ENCODE measurements around the gene TMEM214.

The TMEM214 gene

DNA sequence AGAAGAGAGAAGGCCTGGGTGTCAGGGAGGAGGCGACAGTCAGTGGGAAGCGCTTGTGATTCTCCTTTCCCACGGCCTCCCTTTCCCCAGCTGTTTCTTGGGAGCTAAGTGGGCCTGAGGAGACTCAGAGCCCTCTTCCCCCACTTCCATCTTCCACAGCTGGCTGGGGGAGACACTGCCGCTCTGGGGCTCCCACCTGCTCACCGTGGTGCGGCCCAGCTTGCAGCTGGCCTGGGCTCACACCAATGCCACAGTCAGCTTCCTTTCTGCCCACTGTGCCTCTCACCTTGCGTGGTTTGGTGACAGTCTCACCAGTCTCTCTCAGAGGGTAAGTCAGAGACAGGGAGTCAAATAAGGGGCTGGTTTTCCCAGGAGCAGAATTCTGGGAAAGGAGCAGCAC is 7.1 kb downstream of the TMEM214 start:
- no peaks in the 10 kb centered on the region for H3K9me3 Mint-ChIP-seq
- H3K36me3 Mint-ChIP-seq (ENCODE audit: low read depth), result peaks cover 58% of the 10 kb centered on the region
- H3K4me1 Mint-ChIP-seq (ENCODE audit: low read depth), result peaks cover 10% of the 10 kb centered on the region
- H3K27ac Mint-ChIP-seq, result no peak overlapping the region
- H3K27me3 Mint-ChIP-seq (ENCODE audit: low read depth), result no peaks in the 10 kb centered on the region
- no peak overlapping the region for H3K4me3 Mint-ChIP-seq

DNA sequence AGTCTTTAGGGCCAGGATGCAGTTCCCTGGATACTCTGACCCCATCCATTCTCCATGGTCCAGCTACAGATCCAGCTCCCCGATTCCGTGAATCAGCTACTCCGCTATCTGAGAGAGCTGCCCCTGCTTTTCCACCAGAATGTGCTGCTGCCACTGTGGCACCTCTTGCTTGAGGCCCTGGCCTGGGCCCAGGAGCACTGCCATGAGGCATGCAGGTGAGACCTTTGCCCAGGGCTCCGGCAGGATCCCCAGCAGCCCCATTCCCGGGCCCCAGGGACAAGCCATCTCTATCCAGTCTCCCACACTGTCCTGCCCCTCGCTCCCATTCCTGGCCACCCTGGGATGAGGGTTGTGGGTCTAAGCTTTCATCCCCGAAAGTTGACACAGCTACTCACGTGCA is 7.5 kb downstream of the TMEM214 start:
- peak overlapping the region; percentile 22 for H3K27ac Mint-ChIP-seq

DNA sequence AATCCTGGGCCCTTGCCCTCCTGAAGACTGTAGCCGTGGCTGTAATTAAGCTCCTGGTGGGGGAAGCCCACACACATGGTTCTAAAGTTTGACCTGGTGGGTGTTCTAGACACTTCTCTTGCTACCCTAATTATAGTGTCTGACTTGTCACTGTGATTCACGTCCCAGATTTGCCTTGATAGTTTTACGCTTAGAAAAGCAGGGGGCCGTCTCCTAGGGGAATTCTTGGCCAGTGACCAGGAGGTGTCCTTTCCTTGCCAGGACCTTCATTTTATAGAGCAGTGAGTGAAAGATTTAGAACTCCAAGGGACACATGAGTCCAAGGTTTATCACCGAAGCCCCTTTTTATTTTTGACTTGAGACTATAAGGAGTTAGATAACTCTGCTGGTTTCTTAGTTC is 9.0 kb downstream of the TMEM214 start:
- Mint-ChIP-seq H3K36me3 (ENCODE audit: low read depth) (peaks cover 42% of the 10 kb centered on the region), H3K27ac (no peak overlapping the region), H3K4me1 (ENCODE audit: low read depth) (peaks cover 4% of the 10 kb centered on the region), H3K9me3 (no peaks in the 10 kb centered on the region), H3K27me3 (ENCODE audit: low read depth) (no peaks in the 10 kb centered on the region), H3K4me3 (no peak overlapping the region)

More for the DNA sequence above, 7.5 kb downstream of the TMEM214 start:
- Mint-ChIP-seq H3K36me3 (ENCODE audit: low read depth) (peaks cover 54% of the 10 kb centered on the region), H3K27me3 (ENCODE audit: low read depth) (no peaks in the 10 kb centered on the region), H3K4me3 (no peak overlapping the region), H3K4me1 (ENCODE audit: low read depth) (peaks cover 7% of the 10 kb centered on the region), H3K9me3 (no peaks in the 10 kb centered on the region)

DNA sequence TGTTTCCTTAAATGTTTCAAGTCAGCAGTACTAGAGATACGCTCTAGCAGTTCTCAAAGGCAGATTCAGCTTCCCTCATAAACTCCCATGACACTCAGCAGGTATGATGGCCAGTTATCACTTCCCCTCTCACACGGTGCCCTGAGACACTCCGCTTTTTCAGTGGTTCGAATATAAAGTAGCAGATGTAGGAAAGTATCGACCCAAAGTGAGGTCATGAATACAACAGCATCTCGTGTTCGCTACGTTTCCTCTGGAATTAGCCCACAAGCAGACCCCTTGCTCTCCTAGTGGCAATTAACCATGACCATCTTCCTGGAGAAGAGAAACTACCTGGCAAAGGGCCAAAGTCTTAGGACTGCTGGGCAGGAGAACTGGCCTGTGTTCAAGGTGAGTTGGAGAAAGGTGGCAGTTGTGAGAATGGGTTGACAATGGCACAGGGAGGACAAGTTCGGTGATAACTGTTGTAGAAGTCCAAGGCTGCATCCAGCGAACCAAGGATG is 9.4 kb downstream of the TMEM214 start:
- Mint-ChIP-seq H3K4me3 (no peak overlapping the region), H3K9me3 (no peaks in the 10 kb centered on the region), H3K27me3 (ENCODE audit: low read depth) (no peaks in the 10 kb centered on the region), H3K27ac (no peak overlapping the region), H3K4me1 (ENCODE audit: low read depth) (peaks cover 3% of the 10 kb centered on the region), H3K36me3 (ENCODE audit: low read depth) (peaks cover 38% of the 10 kb centered on the region)

DNA sequence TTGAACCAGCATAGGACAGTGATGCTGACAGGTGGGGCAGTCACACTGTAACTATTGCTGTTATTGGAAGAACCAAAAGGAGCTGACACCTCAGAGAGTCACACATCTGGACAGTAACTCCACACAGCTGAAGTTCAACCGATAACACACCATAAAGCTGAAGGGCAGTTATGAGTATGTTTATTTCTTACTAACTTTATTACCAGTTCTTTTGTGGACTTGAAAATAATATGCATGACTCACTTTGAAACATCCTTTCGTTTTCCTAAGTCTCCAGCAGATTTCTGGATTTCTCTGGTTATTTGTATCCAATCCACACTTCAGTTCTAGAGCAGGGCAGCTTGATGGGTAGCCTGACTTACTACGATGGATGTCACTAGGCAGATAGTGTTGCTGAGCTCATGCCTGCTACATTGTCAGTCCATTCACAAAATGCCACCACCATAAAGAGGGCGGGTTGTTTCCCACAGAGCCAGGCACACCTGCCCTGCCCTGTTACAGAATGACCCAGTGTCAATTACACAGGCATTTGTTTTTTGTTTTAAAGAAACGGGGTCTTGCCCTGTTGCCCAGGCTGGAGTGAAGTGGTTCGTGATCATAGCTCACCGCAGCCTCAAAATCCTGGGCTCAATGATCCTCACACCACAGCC is 10.3 kb downstream of the TMEM214 start:
- no peak overlapping the region for H3K4me3 Mint-ChIP-seq
- peaks cover 32% of the 10 kb centered on the region for H3K36me3 Mint-ChIP-seq (ENCODE audit: low read depth)
- no peak overlapping the region for H3K27ac Mint-ChIP-seq
- H3K27me3 Mint-ChIP-seq (ENCODE audit: low read depth), result no peaks in the 10 kb centered on the region
- H3K4me1 Mint-ChIP-seq (ENCODE audit: low read depth), result peaks cover 7% of the 10 kb centered on the region
- no peaks in the 10 kb centered on the region for H3K9me3 Mint-ChIP-seq

DNA sequence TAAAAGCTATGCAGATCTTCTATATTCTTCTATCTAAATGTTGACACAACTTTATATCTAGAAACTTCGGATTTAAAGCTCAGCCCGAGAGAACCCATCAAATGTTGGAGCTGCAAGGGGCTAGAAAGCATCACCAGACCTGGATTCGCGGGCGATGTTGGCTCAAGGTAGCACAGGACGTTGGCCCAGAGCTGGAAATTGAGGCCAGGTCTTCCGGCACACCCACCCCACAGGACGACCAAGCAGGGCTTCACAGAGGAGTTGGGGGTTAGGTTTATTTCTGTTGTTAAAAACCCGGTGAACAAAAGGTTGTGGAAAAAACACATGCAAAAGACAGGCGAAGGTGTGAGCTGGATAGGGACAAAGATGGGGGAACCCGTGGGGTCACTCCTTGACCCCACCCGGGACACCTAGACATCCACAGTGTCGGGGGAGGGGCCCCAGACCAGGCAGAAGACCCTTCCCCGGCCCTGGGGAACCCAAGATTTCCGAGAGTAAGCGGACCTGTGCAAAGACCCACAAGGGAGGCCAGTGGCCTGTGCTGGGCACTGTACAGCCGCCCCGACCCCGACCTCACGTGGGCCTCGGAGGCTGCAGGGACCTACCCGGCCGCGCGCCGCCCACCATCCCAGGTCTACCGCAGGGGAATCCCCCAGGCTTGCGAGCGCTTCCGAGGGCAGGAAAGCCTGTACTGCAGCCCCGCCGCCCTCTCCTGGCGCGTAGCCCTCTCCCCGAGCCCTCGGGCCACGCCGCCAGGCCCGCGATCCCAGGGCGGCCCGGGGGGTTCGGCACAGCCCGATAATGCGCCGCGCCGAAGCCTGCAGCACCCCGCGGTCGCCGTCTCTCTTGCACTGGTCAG is 16.9 kb downstream of the TMEM214 start:
- H3K27ac Mint-ChIP-seq, result peak overlapping the region; percentile 99
- H3K4me1 Mint-ChIP-seq (ENCODE audit: low read depth), result peaks cover 25% of the 10 kb centered on the region
- H3K36me3 Mint-ChIP-seq (ENCODE audit: low read depth), result peaks cover 16% of the 10 kb centered on the region
- H3K4me3 Mint-ChIP-seq, result peak overlapping the region; percentile 88
- H3K27me3 Mint-ChIP-seq (ENCODE audit: low read depth), result peaks cover 11% of the 10 kb centered on the region
- peaks cover 3% of the 10 kb centered on the region for H3K9me3 Mint-ChIP-seq

DNA sequence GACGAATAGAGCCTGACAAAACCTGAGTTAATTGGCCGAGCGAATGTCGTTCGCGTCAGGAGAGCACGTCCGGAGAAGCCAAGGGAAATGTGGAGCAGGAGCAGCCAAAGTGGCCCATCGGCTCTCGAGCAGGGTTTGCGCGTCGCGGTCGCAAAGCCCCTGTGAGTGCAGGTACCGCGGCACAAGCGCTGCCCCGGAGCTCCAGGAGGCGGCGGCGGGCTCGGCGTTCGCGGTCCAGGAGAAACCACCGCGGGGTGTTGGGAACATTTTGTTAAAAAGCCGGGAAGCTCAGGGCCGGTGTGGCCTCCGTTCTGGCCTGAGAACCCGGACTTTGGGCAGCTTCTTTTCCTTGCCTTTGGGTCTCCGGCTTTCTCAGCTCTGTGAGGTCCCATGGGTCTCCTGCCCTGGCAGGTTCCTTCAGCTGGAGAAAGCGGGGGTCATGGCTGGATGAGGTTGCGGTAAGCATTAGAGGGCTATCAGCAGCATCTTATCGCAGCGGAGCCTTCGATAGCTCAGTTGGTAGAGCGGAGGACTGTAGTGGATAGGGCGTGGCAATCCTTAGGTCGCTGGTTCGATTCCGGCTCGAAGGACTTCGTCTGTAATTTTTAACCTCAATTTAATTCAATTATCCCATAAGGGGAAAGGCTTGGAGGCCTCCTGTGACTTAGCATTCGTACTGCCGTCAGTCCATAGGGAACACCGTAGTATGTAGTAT is 17.7 kb downstream of the TMEM214 start:
- Mint-ChIP-seq H3K4me3 (peak overlapping the region; percentile 88), H3K4me1 (ENCODE audit: low read depth) (peaks cover 25% of the 10 kb centered on the region), H3K9me3 (peaks cover 3% of the 10 kb centered on the region), H3K27me3 (ENCODE audit: low read depth) (peaks cover 11% of the 10 kb centered on the region), H3K27ac (peak overlapping the region; percentile 99), H3K36me3 (ENCODE audit: low read depth) (peaks cover 20% of the 10 kb centered on the region)

DNA sequence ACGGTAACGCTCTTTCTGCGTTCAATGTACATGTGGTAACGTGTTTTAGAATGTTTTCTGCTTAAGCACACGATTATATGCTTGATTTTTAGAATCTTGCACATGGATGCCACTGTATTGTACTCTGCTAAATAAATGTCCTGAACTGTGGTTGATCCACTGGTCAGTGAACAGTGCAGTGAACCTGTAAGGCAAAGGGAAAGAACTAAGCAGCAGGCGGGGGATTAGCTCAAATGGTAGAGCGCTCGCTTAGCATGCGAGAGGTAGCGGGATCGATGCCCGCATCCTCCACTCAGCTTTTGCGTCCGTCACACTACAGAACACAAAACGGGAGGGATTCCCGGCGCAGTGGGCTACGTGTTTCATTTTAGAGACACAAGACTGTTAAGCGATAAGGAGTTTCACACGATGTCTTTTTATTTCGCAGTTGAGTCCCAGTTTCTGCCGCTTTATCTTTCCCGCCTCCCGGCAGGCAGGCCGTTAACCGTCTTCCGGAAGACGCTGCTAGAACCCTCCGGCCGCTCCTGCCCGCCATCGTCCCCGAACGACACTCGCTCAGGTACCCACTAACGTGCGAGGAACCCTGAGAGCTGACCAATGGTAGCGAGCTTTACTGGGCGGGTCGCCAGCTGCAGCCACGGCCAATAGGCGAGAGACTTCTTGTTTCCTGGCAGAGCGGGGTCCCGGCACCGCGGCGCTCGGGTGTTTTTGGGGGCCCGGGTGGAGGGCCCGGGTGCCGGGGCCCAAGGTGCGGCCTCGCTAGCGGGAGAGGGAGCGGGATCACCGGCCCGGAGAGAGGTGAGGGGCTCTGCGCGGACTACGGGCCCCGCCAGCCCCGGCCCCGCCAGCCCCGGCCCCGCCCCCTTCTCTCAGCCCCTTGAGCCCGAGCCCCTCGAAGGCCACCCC is 18.5 kb downstream of the TMEM214 start, which contains the start of gene AGBL5:
TSS of gene AGBL5 (plus strand) at position 673 of the 906 bp plus-strand sequence. CDS start 1,291 bp downstream, outside the sequence.
- Mint-ChIP-seq H3K27ac (peak within 1 kb of the TSS; percentile 99), H3K27me3 (ENCODE audit: low read depth) (peaks cover 11% of the 10 kb centered on the region), H3K4me3 (peak within 1 kb of the TSS; percentile 88), H3K36me3 (ENCODE audit: low read depth) (peaks cover 23% of the 10 kb centered on the region), H3K9me3 (peaks cover 3% of the 10 kb centered on the region), H3K4me1 (ENCODE audit: low read depth) (peaks cover 25% of the 10 kb centered on the region)

DNA sequence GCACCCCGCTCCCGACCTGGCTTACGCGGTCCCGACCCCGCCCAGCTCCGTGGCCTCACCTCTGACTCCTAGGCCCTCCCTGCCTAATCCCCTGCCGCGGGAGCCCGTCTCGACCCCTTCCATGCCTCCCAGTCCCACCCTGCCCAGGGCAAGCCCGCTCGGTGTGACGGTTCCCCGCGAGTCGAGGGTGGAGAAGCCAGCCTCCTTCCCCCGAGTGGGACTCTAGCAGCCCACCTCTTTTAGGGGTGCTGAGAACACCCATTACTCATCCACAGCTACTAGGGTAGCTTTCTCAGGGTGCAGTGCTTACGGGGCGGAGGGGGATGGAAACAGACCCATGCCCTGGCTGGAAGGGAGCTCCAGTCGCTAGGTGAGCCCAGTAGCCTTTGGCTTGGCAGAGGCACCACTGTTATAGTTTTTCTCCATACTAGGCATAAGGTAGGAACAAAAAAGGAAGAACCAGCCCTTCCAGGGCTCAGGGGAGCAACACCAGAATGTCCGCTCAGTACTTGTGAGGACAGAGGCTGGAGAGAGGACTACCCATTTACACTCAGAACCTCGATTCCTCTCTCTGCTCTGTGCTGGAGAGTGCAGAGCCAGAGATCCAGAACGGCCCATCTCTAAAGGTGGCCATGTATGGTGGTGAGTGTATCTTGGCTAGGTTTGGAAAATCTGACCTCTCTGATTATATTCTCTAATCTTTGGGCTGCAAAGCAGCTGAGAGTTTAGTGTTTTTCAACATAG is 19.3 kb downstream of the TMEM214 start:
- H3K9me3 Mint-ChIP-seq, result peaks cover 3% of the 10 kb centered on the region
- H3K4me3 Mint-ChIP-seq, result peak overlapping the region; percentile 88
- H3K4me1 Mint-ChIP-seq (ENCODE audit: low read depth), result peaks cover 26% of the 10 kb centered on the region
- H3K27ac Mint-ChIP-seq, result peak overlapping the region; percentile 74
- peaks cover 25% of the 10 kb centered on the region for H3K36me3 Mint-ChIP-seq (ENCODE audit: low read depth)
- H3K27me3 Mint-ChIP-seq (ENCODE audit: low read depth), result peaks cover 11% of the 10 kb centered on the region

DNA sequence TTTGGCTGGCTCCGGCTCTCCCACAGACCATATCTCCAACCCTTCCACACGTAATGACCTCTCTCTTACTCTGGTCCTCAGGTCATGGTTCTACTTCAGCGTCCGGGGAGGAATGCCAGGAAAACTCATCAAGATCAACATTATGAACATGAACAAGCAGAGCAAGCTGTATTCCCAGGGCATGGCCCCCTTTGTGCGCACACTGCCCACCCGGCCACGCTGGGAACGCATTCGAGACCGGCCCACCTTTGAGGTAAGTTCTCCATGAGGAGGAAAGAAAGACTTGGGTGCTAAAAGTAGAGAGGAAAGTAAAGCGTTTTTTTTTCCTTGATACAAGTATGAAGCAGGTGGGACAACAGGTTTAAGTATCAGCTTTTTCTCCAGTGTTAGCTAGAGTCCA is 20.6 kb downstream of the TMEM214 start:
- Mint-ChIP-seq H3K4me1 (ENCODE audit: low read depth) (peaks cover 20% of the 10 kb centered on the region), H3K4me3 (peak overlapping the region; percentile 28), H3K27me3 (ENCODE audit: low read depth) (peaks cover 11% of the 10 kb centered on the region), H3K36me3 (ENCODE audit: low read depth) (peaks cover 22% of the 10 kb centered on the region), H3K9me3 (peaks cover 3% of the 10 kb centered on the region), H3K27ac (no peak overlapping the region)

DNA sequence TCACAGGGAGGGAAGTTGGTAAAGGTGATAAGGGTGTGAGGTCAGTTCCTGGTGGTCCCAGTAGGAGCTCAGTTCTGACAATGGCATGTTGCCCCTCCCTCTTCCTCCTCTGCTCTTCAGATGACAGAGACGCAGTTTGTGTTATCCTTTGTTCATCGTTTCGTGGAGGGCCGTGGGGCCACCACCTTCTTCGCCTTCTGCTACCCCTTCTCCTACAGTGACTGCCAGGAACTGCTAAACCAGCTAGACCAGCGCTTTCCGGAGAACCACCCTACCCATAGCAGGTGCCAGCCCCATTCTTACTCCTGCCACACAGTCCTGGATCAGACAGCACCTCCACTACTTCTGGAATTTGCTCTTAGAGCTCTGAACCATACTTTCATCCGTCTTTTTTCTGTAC is 21.0 kb downstream of the TMEM214 start:
- H3K4me3 Mint-ChIP-seq, result peak overlapping the region; percentile 2
- no peak overlapping the region for H3K27ac Mint-ChIP-seq
- peaks cover 3% of the 10 kb centered on the region for H3K9me3 Mint-ChIP-seq
- H3K27me3 Mint-ChIP-seq (ENCODE audit: low read depth), result peaks cover 11% of the 10 kb centered on the region
- peaks cover 20% of the 10 kb centered on the region for H3K4me1 Mint-ChIP-seq (ENCODE audit: low read depth)
- H3K36me3 Mint-ChIP-seq (ENCODE audit: low read depth), result peaks cover 22% of the 10 kb centered on the region

DNA sequence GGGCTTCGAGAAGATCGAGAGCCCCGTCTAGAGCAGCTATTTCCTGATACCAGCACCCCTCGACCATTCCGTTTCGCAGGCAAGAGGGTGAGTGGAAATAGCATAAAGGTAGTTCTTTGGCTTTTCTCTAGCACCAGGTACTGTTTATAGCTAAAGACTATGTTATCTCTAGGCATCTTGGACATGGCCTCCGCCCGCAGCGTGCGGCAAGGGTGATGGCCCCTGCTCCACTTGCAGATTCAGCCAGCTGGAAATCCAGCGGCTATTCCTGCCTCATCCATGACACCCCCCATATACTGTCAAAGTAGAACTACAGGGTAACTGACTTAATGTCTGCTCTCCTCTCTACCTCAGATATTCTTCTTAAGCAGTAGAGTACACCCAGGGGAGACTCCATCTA is 22.0 kb downstream of the TMEM214 start:
- no peak overlapping the region for H3K4me3 Mint-ChIP-seq
- H3K4me1 Mint-ChIP-seq (ENCODE audit: low read depth), result peaks cover 16% of the 10 kb centered on the region
- H3K27ac Mint-ChIP-seq, result no peak overlapping the region
- H3K36me3 Mint-ChIP-seq (ENCODE audit: low read depth), result peaks cover 22% of the 10 kb centered on the region
- peaks cover 3% of the 10 kb centered on the region for H3K9me3 Mint-ChIP-seq
- peaks cover 11% of the 10 kb centered on the region for H3K27me3 Mint-ChIP-seq (ENCODE audit: low read depth)

DNA sequence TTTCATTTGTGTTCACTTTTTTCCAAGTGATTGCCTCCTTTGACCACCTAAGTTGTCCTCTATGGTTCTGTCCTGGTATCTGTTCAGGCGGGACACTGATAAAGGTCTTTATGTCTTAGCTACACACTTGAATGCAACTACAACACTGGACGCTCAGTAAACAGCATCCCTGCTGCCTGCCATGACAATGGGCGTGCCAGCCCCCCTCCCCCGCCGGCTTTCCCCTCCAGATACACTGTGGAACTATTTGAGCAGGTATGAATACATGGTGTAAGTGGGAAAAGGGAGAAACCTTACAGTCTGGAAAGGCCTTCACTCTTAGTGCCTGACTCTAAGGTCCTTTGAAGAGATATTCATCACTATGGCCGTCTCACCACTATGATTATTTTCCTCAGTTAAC is 24.4 kb downstream of the TMEM214 start:
- no peak overlapping the region for H3K27ac Mint-ChIP-seq
- peaks cover 6% of the 10 kb centered on the region for H3K4me1 Mint-ChIP-seq (ENCODE audit: low read depth)
- H3K9me3 Mint-ChIP-seq, result no peaks in the 10 kb centered on the region
- no peak overlapping the region for H3K4me3 Mint-ChIP-seq
- no peaks in the 10 kb centered on the region for H3K27me3 Mint-ChIP-seq (ENCODE audit: low read depth)
- H3K36me3 Mint-ChIP-seq (ENCODE audit: low read depth), result peaks cover 18% of the 10 kb centered on the region
